SU-DHL-6 (cell line): ENCODE measurements around the gene SCG5.

ENCODE experiments used
- H2AFZ ChIP-seq: fragments of 200-600 bp; sonication (generic); 2 replicates; pipeline ENCODE4 v1.6.1; 2014; ENCODE audit warnings: low read depth, mild to moderate bottlenecking, moderate library complexity, mixed read lengths, antibody characterized with exemption, low read length; ENCODE audit not compliant: severe bottlenecking
- H3F3A ChIP-seq: fragments of 200-600 bp; shearing (Covaris generic); 2 replicates; pipeline ENCODE4 v1.6.0; 2016; ENCODE audit warnings: antibody characterized with exemption, mild to moderate bottlenecking; ENCODE audit not compliant: insufficient read depth
- H3K27ac ChIP-seq: fragments of 200-600 bp; sonication (generic); 2 replicates; pipeline ENCODE4 v1.5.1; 2016; ENCODE audit warnings: low read depth, mild to moderate bottlenecking, low read length, moderate library complexity, mixed read lengths
- H3K27me3 ChIP-seq: fragments of 200-600 bp; sonication (generic), shearing (Covaris generic); 2 replicates; pipeline ENCODE4 v1.6.0; 2014; ENCODE audit warnings: mild to moderate bottlenecking, low read length
- H3K36me3 ChIP-seq: fragments of 200-600 bp; sonication (generic); 2 replicates; pipeline ENCODE4 v1.6.1; 2014; ENCODE audit warnings: mild to moderate bottlenecking, low read length, mixed read lengths
- H3K4me2 ChIP-seq: fragments of 300-600, 200-600 bp; shearing (Covaris generic), sonication (generic); 2 replicates; pipeline ENCODE4 v1.6.0; 2014; ENCODE audit warnings: low read length, low read depth, mild to moderate bottlenecking; ENCODE audit not compliant: poor library complexity, severe bottlenecking
- H3K4me3 ChIP-seq: fragments of 200-600 bp; sonication (generic); 2 replicates; pipeline ENCODE4 v1.5.1; 2014; ENCODE audit warnings: antibody characterized with exemption, low read length, mild to moderate bottlenecking, mixed read lengths; ENCODE audit not compliant: insufficient read depth, poor library complexity, severe bottlenecking
- H3K79me2 ChIP-seq: fragments of 200-600 bp; sonication (generic); 2 replicates; pipeline ENCODE4 v1.6.1; 2014; ENCODE audit warnings: mild to moderate bottlenecking, low read length, moderate library complexity; ENCODE audit not compliant: insufficient read depth
- H3K9ac ChIP-seq: fragments of 200-600 bp; sonication (generic); 2 replicates; pipeline ENCODE4 v1.7.0; 2014; ENCODE audit warnings: mild to moderate bottlenecking, low read length
- H3K9me2 ChIP-seq: fragments of 200-600 bp; sonication (generic); replicated peaks from 2 replicates; pipeline ENCODE4 v1.6.1; 2014; ENCODE audit warnings: low read length; ENCODE audit not compliant: insufficient read depth
- H3K9me3 ChIP-seq: fragments of 200-600 bp; sonication (generic); 2 replicates; pipeline ENCODE4 v1.6.1; 2014; ENCODE audit warnings: low read length, mixed read lengths; ENCODE audit not compliant: insufficient read depth
- H4K20me1 ChIP-seq: fragments of 200-600 bp; sonication (generic); 2 replicates; pipeline ENCODE4 v1.6.1; 2014; ENCODE audit warnings: low read depth, mild to moderate bottlenecking, antibody characterized with exemption, low read length, moderate library complexity, mixed read lengths
- EZH2phosphoT487 ChIP-seq: fragments of 200-600 bp; sonication (generic), shearing (Covaris generic); conservative IDR thresholded peaks from 2 replicates; pipeline ENCODE4 v1.6.1; 2018; ENCODE audit warnings: mild to moderate bottlenecking, antibody characterized with exemption, low read length, moderate library complexity, mixed read lengths
- TF ChIP-seq, protein P1 (sequence below): fragments of 200-600 bp; sonication (generic); IDR thresholded peaks from one replicate; pipeline ENCODE4 v1.5.1; 2017; ENCODE audit warnings: antibody characterized with exemption, mild to moderate bottlenecking, low read length, moderate library complexity; ENCODE audit not compliant: insufficient read depth, poor library complexity, severe bottlenecking

SCG5 gene

DNA sequence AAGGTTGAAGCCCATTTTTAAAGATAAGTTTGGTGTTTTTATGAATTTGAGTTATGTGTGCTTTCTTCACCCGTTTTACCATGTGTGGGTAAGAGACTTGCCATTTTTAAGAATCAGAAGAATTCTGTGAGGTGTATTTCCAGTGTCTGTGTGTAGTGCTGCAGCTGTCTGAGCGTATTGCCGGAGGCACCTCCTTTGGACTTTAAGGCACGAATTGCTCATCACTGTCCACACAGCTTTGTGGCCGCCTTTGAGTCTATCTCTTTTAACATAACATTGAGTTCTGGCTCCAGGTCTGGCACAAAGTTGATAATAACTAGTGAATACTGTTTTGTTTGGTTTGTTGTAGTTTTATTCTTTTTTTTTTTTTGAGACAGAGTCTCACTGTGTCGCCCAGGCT is 25.8 kb downstream of the SCG5 start:
- Histone ChIP-seq H3K79me2 (no peaks in the 10 kb centered on the region), H3F3A (peaks cover 3% of the 10 kb centered on the region), H3K9me2 (no peaks in the 10 kb centered on the region), H4K20me1 (no peaks in the 10 kb centered on the region), H3K9me3 (no peaks in the 10 kb centered on the region), H3K4me2 (no peak overlapping the region), H3K27ac (no peak overlapping the region), H3K9ac (no peak overlapping the region), H3K36me3 (0 out of 2 replicates have a peak, but pooled peaks cover 4% of the 10 kb centered on the region), H3K4me3 (no peak overlapping the region), H2AFZ (no peak overlapping the region), H3K27me3 (no peaks in the 10 kb centered on the region)
- TF ChIP-seq, protein P1, sequence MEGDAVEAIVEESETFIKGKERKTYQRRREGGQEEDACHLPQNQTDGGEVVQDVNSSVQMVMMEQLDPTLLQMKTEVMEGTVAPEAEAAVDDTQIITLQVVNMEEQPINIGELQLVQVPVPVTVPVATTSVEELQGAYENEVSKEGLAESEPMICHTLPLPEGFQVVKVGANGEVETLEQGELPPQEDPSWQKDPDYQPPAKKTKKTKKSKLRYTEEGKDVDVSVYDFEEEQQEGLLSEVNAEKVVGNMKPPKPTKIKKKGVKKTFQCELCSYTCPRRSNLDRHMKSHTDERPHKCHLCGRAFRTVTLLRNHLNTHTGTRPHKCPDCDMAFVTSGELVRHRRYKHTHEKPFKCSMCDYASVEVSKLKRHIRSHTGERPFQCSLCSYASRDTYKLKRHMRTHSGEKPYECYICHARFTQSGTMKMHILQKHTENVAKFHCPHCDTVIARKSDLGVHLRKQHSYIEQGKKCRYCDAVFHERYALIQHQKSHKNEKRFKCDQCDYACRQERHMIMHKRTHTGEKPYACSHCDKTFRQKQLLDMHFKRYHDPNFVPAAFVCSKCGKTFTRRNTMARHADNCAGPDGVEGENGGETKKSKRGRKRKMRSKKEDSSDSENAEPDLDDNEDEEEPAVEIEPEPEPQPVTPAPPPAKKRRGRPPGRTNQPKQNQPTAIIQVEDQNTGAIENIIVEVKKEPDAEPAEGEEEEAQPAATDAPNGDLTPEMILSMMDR, result no peak
- TF ChIP-seq EZH2phosphoT487, result no peak

DNA sequence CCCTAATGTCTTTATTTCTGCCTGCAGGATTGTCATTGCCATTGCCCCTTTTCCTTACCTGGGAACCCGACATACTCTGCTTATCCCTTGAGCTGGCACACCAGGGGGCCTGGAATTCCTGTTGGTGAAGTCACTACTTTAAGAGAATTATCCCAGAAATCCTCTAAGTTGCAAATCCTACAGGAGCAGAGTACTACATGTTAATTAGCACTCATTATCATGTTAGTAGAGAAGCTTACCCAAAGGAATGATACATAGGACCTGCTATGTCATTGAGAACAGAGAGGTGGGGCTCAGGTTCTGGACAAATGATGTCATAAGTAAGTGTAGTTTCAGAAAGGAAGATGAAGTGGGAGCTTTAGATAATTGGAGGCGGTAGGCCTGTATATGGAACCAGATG is 27.4 kb downstream of the SCG5 start:
- Histone ChIP-seq H3K79me2 (no peaks in the 10 kb centered on the region), H3K4me2 (no peak overlapping the region), H3K27ac (no peak overlapping the region), H3K4me3 (no peak overlapping the region), H3K9me2 (no peaks in the 10 kb centered on the region), H3K9me3 (no peaks in the 10 kb centered on the region), H2AFZ (no peak overlapping the region), H4K20me1 (no peaks in the 10 kb centered on the region), H3K36me3 (0 out of 2 replicates have a peak, but pooled peaks cover 4% of the 10 kb centered on the region), H3F3A (no peaks in the 10 kb centered on the region), H3K27me3 (no peaks in the 10 kb centered on the region), H3K9ac (no peak overlapping the region)
- TF ChIP-seq EZH2phosphoT487, result no peak
- TF ChIP-seq, protein P1, result no peak

DNA sequence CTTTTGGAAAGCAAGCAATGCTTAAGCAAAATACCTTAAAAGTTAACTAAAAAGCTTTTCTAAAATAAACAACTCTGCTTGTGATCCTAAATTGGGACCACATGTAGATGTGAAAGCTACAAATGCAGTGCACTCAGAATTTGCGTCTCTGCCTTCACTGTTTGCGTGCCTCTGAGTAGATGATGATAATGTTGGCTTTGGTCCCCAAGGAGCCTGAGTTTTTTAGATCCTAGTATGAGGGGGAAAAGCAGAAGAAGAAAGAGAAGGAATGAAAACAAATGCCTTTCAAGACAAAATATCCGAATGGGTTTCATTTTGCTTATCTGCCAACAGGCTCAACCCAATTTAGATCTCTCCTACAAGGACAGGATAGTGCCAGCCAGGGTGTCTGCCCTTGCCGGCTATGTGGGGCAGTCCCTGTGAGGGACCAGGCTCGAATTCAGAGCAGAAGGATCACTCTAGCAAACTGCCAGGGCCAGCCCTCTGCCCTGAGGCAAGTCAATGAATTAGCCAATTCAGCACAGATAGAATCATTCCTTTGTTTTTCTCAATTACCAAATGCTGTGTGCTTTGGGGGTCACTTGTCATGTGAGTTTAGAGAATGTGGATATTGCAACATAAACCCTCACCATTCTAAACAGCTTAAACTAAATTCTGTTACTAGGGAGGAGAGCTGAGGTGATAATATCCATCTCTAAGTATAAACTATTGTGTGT is 28.5 kb downstream of the SCG5 start:
- Histone ChIP-seq H3K4me3 (no peak overlapping the region), H3K79me2 (no peaks in the 10 kb centered on the region), H3F3A (no peaks in the 10 kb centered on the region), H3K9me3 (no peaks in the 10 kb centered on the region), H4K20me1 (no peaks in the 10 kb centered on the region), H3K4me2 (no peak overlapping the region), H3K36me3 (0 out of 2 replicates have a peak, but pooled peaks cover 4% of the 10 kb centered on the region), H3K9me2 (no peaks in the 10 kb centered on the region), H3K27me3 (no peaks in the 10 kb centered on the region), H3K27ac (no peak overlapping the region), H2AFZ (no peak overlapping the region), H3K9ac (no peak overlapping the region)
- TF ChIP-seq, protein P1, result no peak
- no peak for TF ChIP-seq EZH2phosphoT487
